GM23338 (cell line): Measurements from ENCODE around the gene PCDHB6.
"Not testable (repeated sequence)": the region's sequence is repeated elsewhere in the genome, so short reads cannot be mapped to it uniquely, and the experiment has no call there.

Experiments
- EZH2phosphoT487 ChIP-seq: fragments of 200-600 bp; sonication (generic); IDR thresholded peaks from one replicate; pipeline ENCODE4 v1.8.1; 2018; ENCODE audit warnings: antibody characterized with exemption; ENCODE audit not compliant: unreplicated experiment
- ZNF331 ChIP-seq: fragments of 250-450 bp; sonication (Bioruptor Pico); IDR thresholded peaks from 2 replicates; pipeline ENCODE4 v1.5.0; 2020; ENCODE audit warnings: low read depth, mild to moderate bottlenecking, moderate library complexity
- TF ChIP-seq, protein P1 (sequence below), 2 experiments: fragments of 200-600 bp in 1 of 2; sonication (generic) in 1 of 2; conservative IDR thresholded peaks; 2 replicates each; pipeline versions ENCODE4 v1.5.1 to v1.6.1; 2016 to 2017; ENCODE audit warnings: antibody characterized with exemption in 2 of 2, low read depth in 2 of 2, mild to moderate bottlenecking in 2 of 2, moderate library complexity in 1 of 2
- TF ChIP-seq, protein P2 (sequence below): IDR thresholded peaks from one replicate; pipeline ENCODE4 v1.6.1; 2018; ENCODE audit warnings: antibody characterized with exemption; ENCODE audit not compliant: unreplicated experiment

DNA sequence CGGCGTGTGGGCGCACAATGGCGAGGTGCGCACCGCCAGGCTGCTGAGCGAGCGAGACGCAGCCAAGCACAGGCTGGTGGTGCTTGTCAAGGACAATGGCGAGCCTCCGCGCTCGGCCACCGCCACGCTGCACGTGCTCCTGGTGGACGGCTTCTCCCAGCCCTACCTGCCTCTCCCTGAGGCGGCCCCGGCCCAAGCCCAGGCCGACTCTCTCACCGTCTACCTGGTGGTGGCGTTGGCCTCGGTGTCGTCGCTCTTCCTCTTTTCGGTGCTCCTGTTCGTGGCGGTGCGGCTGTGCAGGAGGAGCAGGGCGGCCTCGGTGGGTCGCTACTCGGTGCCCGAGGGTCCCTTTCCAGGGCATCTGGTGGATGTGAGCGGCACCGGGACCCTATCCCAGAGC, 2.2 kb downstream of the PCDHB6 start:
- TF ChIP-seq ZNF331, EZH2phosphoT487: not testable (repeated sequence)
- TF ChIP-seq, protein P1, sequence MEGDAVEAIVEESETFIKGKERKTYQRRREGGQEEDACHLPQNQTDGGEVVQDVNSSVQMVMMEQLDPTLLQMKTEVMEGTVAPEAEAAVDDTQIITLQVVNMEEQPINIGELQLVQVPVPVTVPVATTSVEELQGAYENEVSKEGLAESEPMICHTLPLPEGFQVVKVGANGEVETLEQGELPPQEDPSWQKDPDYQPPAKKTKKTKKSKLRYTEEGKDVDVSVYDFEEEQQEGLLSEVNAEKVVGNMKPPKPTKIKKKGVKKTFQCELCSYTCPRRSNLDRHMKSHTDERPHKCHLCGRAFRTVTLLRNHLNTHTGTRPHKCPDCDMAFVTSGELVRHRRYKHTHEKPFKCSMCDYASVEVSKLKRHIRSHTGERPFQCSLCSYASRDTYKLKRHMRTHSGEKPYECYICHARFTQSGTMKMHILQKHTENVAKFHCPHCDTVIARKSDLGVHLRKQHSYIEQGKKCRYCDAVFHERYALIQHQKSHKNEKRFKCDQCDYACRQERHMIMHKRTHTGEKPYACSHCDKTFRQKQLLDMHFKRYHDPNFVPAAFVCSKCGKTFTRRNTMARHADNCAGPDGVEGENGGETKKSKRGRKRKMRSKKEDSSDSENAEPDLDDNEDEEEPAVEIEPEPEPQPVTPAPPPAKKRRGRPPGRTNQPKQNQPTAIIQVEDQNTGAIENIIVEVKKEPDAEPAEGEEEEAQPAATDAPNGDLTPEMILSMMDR (conservative IDR thresholded peaks at IDR 0.05; ENCODE audit: low read depth in 2 of 2) = not testable (repeated sequence)
- TF ChIP-seq, protein P2, sequence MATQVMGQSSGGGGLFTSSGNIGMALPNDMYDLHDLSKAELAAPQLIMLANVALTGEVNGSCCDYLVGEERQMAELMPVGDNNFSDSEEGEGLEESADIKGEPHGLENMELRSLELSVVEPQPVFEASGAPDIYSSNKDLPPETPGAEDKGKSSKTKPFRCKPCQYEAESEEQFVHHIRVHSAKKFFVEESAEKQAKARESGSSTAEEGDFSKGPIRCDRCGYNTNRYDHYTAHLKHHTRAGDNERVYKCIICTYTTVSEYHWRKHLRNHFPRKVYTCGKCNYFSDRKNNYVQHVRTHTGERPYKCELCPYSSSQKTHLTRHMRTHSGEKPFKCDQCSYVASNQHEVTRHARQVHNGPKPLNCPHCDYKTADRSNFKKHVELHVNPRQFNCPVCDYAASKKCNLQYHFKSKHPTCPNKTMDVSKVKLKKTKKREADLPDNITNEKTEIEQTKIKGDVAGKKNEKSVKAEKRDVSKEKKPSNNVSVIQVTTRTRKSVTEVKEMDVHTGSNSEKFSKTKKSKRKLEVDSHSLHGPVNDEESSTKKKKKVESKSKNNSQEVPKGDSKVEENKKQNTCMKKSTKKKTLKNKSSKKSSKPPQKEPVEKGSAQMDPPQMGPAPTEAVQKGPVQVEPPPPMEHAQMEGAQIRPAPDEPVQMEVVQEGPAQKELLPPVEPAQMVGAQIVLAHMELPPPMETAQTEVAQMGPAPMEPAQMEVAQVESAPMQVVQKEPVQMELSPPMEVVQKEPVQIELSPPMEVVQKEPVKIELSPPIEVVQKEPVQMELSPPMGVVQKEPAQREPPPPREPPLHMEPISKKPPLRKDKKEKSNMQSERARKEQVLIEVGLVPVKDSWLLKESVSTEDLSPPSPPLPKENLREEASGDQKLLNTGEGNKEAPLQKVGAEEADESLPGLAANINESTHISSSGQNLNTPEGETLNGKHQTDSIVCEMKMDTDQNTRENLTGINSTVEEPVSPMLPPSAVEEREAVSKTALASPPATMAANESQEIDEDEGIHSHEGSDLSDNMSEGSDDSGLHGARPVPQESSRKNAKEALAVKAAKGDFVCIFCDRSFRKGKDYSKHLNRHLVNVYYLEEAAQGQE = not testable (repeated sequence)
